Tibial nerve (tissue), 3 donors: Measurements from ENCODE around the gene BCAT1.

Experiments
- CTCF ChIP-seq, 5 experiments: fragments of 200-600 bp in 3 of 5; fragments of 450-650 bp in 2 of 5; sonication (generic) in 3 of 5; IDR thresholded peaks; one replicate each; pipeline ENCODE4 v1.5.1; 2016 to 2019; ENCODE audit warnings: antibody characterized with exemption in 5 of 5, mild to moderate bottlenecking in 3 of 5, moderate library complexity in 2 of 5
- POLR2A ChIP-seq, 2 donors: fragments of 450-650 bp; IDR thresholded peaks; one replicate each; pipeline ENCODE4 v1.6.1; 2017; ENCODE audit warnings: antibody characterized with exemption in 2 of 2, mild to moderate bottlenecking in 2 of 2, moderate library complexity in 2 of 2

- no peak for TF ChIP-seq CTCF (IDR thresholded peaks at IDR 0.05)
- TF ChIP-seq POLR2A (IDR thresholded peaks at IDR 0.05), result no peak
These were observed 84.1 kb downstream of the BCAT1 start for GRCh38 chr12:24864796-24865125.
